Liver (tissue), 3 donors: Measurements from ENCODE around the gene ASIC2.

Experiments used
- FOXA2 ChIP-seq: IDR thresholded peaks from 2 replicates; pipeline ENCODE4 v1.6.1; 2016; ENCODE audit warnings: antibody characterized with exemption
- HNF4G ChIP-seq: IDR thresholded peaks from 2 replicates; pipeline ENCODE4 v1.6.1; 2016; ENCODE audit warnings: antibody characterized with exemption
- RAD21 ChIP-seq, 2 donors: IDR thresholded peaks; 2 replicates each; pipeline ENCODE4 v1.6.1; 2016; ENCODE audit warnings: antibody characterized with exemption in 2 of 2, mild to moderate bottlenecking in 2 of 2
- RXRA ChIP-seq, 2 donors: IDR thresholded peaks; 2 replicates each; pipeline ENCODE4 v1.6.1; 2017 to 2018; ENCODE audit warnings: antibody characterized with exemption in 2 of 2, mild to moderate bottlenecking in 1 of 2
- SP1 ChIP-seq: IDR thresholded peaks from 2 replicates; pipeline ENCODE4 v1.6.1; 2018; ENCODE audit warnings: antibody characterized with exemption, mild to moderate bottlenecking
- TAF1 ChIP-seq: conservative IDR thresholded peaks from 2 replicates; pipeline ENCODE4 v1.6.1; 2016; ENCODE audit warnings: antibody characterized with exemption, mild to moderate bottlenecking
- TF ChIP-seq, protein P1 (sequence below): fragments of 150-350 bp; IDR thresholded peaks from 2 replicates; pipeline ENCODE4 v1.5.1; 2017; ENCODE audit warnings: improper control_type of control experiment, low read depth, low read length; ENCODE audit not compliant: missing input control
- TF ChIP-seq, protein P2 (sequence below): IDR thresholded peaks from 2 replicates; pipeline ENCODE4 v1.6.1; 2016; ENCODE audit warnings: antibody characterized with exemption
- TF ChIP-seq, protein P3 (sequence below): IDR thresholded peaks from 2 replicates; pipeline ENCODE4 v1.6.1; 2016; ENCODE audit warnings: antibody characterized with exemption
- TF ChIP-seq, protein P4 (sequence below): IDR thresholded peaks from 2 replicates; pipeline ENCODE4 v1.6.1; 2016; ENCODE audit warnings: antibody characterized with exemption, mild to moderate bottlenecking
- TF ChIP-seq, protein P5 (sequence below): IDR thresholded peaks from 2 replicates; pipeline ENCODE4 v1.6.1; 2016; ENCODE audit warnings: antibody characterized with exemption
- donor health status: healthy.
- donor health status: healthy.

DNA sequence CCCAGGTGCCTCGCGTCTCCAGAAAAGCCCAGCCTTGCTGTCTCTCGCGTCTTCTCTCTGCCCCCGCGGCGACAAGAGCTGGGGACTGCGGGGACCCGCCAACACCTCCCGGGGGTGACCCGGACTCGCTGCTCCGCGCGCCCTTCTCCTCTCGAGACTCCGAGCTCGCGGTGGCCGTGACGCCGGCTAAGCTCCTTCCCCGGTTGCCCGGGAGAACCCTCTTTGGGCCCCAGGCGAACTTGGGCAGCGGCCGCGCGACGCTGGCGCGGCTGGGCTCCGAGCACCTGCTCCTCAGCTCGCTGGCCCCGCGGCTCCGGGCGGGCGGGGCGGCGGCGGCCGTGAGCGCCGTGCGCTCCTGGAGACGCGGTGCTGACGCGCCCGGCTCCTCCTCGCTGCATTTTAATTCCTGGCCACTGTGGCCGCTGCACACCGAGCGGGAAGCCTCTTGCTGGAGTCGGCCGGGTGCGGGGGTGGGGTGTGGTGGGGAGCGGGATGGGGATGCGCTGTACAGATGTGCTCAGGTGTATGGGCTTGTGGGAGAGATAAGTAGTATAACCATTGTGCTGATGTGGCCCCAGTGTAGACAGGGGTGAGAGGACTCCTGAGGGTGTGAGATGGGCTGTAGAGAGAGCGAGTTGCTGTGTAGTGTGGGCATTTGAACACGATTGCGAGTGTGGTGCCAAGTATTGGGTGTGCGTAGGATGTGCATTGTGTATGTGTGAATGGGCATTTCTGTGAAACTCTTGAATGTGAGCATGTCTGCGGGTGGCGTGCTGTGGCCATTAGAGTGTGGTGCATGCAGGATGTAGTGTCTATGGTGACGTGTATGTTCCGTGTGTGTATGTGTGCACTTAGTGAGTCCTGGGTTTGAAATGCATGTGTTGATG, at the start of gene ASIC2:
- TF ChIP-seq, protein P1, sequence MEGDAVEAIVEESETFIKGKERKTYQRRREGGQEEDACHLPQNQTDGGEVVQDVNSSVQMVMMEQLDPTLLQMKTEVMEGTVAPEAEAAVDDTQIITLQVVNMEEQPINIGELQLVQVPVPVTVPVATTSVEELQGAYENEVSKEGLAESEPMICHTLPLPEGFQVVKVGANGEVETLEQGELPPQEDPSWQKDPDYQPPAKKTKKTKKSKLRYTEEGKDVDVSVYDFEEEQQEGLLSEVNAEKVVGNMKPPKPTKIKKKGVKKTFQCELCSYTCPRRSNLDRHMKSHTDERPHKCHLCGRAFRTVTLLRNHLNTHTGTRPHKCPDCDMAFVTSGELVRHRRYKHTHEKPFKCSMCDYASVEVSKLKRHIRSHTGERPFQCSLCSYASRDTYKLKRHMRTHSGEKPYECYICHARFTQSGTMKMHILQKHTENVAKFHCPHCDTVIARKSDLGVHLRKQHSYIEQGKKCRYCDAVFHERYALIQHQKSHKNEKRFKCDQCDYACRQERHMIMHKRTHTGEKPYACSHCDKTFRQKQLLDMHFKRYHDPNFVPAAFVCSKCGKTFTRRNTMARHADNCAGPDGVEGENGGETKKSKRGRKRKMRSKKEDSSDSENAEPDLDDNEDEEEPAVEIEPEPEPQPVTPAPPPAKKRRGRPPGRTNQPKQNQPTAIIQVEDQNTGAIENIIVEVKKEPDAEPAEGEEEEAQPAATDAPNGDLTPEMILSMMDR, result no peak
- TF ChIP-seq FOXA2 (no peak), TAF1 (no peak), SP1 (no peak), RAD21 (IDR thresholded peaks at IDR 0.05) (no peak), RXRA (IDR thresholded peaks at IDR 0.05) (no peak), HNF4G (no peak)
- TF ChIP-seq, protein P2, sequence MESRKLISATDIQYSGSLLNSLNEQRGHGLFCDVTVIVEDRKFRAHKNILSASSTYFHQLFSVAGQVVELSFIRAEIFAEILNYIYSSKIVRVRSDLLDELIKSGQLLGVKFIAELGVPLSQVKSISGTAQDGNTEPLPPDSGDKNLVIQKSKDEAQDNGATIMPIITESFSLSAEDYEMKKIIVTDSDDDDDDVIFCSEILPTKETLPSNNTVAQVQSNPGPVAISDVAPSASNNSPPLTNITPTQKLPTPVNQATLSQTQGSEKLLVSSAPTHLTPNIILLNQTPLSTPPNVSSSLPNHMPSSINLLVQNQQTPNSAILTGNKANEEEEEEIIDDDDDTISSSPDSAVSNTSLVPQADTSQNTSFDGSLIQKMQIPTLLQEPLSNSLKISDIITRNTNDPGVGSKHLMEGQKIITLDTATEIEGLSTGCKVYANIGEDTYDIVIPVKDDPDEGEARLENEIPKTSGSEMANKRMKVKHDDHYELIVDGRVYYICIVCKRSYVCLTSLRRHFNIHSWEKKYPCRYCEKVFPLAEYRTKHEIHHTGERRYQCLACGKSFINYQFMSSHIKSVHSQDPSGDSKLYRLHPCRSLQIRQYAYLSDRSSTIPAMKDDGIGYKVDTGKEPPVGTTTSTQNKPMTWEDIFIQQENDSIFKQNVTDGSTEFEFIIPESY, result no peak
- TF ChIP-seq, protein P3, sequence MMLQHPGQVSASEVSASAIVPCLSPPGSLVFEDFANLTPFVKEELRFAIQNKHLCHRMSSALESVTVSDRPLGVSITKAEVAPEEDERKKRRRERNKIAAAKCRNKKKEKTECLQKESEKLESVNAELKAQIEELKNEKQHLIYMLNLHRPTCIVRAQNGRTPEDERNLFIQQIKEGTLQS, result no peak
- TF ChIP-seq, protein P4, sequence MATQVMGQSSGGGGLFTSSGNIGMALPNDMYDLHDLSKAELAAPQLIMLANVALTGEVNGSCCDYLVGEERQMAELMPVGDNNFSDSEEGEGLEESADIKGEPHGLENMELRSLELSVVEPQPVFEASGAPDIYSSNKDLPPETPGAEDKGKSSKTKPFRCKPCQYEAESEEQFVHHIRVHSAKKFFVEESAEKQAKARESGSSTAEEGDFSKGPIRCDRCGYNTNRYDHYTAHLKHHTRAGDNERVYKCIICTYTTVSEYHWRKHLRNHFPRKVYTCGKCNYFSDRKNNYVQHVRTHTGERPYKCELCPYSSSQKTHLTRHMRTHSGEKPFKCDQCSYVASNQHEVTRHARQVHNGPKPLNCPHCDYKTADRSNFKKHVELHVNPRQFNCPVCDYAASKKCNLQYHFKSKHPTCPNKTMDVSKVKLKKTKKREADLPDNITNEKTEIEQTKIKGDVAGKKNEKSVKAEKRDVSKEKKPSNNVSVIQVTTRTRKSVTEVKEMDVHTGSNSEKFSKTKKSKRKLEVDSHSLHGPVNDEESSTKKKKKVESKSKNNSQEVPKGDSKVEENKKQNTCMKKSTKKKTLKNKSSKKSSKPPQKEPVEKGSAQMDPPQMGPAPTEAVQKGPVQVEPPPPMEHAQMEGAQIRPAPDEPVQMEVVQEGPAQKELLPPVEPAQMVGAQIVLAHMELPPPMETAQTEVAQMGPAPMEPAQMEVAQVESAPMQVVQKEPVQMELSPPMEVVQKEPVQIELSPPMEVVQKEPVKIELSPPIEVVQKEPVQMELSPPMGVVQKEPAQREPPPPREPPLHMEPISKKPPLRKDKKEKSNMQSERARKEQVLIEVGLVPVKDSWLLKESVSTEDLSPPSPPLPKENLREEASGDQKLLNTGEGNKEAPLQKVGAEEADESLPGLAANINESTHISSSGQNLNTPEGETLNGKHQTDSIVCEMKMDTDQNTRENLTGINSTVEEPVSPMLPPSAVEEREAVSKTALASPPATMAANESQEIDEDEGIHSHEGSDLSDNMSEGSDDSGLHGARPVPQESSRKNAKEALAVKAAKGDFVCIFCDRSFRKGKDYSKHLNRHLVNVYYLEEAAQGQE, result no peak
- TF ChIP-seq, protein P5, sequence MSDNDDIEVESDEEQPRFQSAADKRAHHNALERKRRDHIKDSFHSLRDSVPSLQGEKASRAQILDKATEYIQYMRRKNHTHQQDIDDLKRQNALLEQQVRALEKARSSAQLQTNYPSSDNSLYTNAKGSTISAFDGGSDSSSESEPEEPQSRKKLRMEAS, result no peak
